Neural progenitor cell (in vitro differentiated cells): Measurements from ENCODE around the gene CDK2AP2. TPM values are rescaled to one million over a fixed set of nuclear protein-coding genes. Genes with fewer than 3 reads are reported as not detected.

Experiments
- DNase-seq: peaks from one replicate; pipeline ENCODE4 v3.0.0-alpha.2; 2016; ENCODE audit warnings: low spot score
- H2AFZ ChIP-seq: fragments of 200-600 bp; sonication (generic); replicated peaks from 2 replicates; pipeline ENCODE4 v1.6.1; 2016; ENCODE audit warnings: antibody characterized with exemption
- H3F3A ChIP-seq: fragments of 200-600 bp; sonication (generic); 2 replicates; pipeline ENCODE4 v1.6.1; 2016; ENCODE audit warnings: antibody characterized with exemption, low read depth
- H3K27ac ChIP-seq: fragments of 200-600 bp; sonication (generic); 2 replicates; pipeline ENCODE4 v1.5.1; 2016; ENCODE audit warnings: mild to moderate bottlenecking
- H3K27me3 ChIP-seq: fragments of 200-600 bp; sonication (generic); 2 replicates; pipeline ENCODE4 v1.6.1; 2016; ENCODE audit warnings: mild to moderate bottlenecking, moderate library complexity
- H3K36me3 ChIP-seq: fragments of 200-600 bp; sonication (generic); 2 replicates; pipeline ENCODE4 v1.5.1; 2016
- H3K4me1 ChIP-seq: fragments of 200-600 bp; sonication (generic); 2 replicates; pipeline ENCODE4 v1.6.1; 2016; ENCODE audit warnings: mixed run types
- H3K4me2 ChIP-seq: fragments of 200-600 bp; sonication (generic); 2 replicates; pipeline ENCODE4 v1.6.1; 2016
- H3K4me3 ChIP-seq: fragments of 200-600 bp; sonication (generic); 2 replicates; pipeline ENCODE4 v1.5.1; 2016
- H3K79me2 ChIP-seq: fragments of 200-600 bp; sonication (generic); 2 replicates; pipeline ENCODE4 v1.6.1; 2016; ENCODE audit warnings: low read depth
- H3K9ac ChIP-seq: fragments of 200-600 bp; sonication (generic); 2 replicates; pipeline ENCODE4 v1.6.1; 2016
- H3K9me3 ChIP-seq: fragments of 200-600 bp; sonication (generic); 2 replicates; pipeline ENCODE4 v1.5.1; 2016; ENCODE audit warnings: low read depth
- H4K20me1 ChIP-seq: fragments of 200-600 bp; sonication (generic); 2 replicates; pipeline ENCODE4 v1.6.1; 2016; ENCODE audit warnings: low read depth
- H3K27ac Mint-ChIP-seq: 3 replicates; pipeline ENCODE4 v1.8.0; 2021; ENCODE audit warnings: mixed read lengths
- H3K27me3 Mint-ChIP-seq: 2 replicates; pipeline ENCODE4 v1.8.0; 2022; ENCODE audit warnings: low read depth, mild to moderate bottlenecking, inconsistent platforms, moderate library complexity, mixed read lengths; ENCODE audit not compliant: insufficient read depth
- H3K36me3 Mint-ChIP-seq: 3 replicates; pipeline ENCODE4 v1.8.0; 2021; ENCODE audit warnings: mixed read lengths
- H3K4me1 Mint-ChIP-seq: 3 replicates; pipeline ENCODE4 v1.8.0; 2021; ENCODE audit warnings: mixed read lengths
- H3K4me3 Mint-ChIP-seq: 3 replicates; pipeline ENCODE4 v1.8.0; 2021; ENCODE audit warnings: mild to moderate bottlenecking, moderate library complexity, mixed read lengths
- H3K9me3 Mint-ChIP-seq: 3 replicates; pipeline ENCODE4 v1.8.0; 2020; ENCODE audit warnings: mixed read lengths
- CTCF ChIP-seq: fragments of 200-600 bp; sonication (generic); IDR thresholded peaks from 2 replicates; pipeline ENCODE4 v1.5.1; 2017; ENCODE audit warnings: antibody characterized with exemption, mild to moderate bottlenecking
- EZH2 ChIP-seq: fragments of 200-600 bp; sonication (generic); IDR thresholded peaks from 2 replicates; pipeline ENCODE4 v1.6.1; 2017; ENCODE audit warnings: antibody characterized with exemption, mild to moderate bottlenecking, moderate library complexity
- EZH2phosphoT487 ChIP-seq: fragments of 200-600 bp; sonication (generic); IDR thresholded peaks from 2 replicates; pipeline ENCODE4 v1.6.1; 2017; ENCODE audit warnings: antibody characterized with exemption
- total RNA-seq: library from RNA; depleted of rRNA; stranded (reverse); fragments of >200 nt; gene quantifications from 2 replicates; pipeline ENCODE4 v1.2.3, GENCODE V29; 2015; ENCODE audit warnings: low replicate concordance

CDK2AP2 gene
- total RNA-seq, 1 donor from 2014 or later: 2.1 TPM

- Mint-ChIP-seq H3K27me3 (peaks cover 2% of the 10 kb centered on the region), H3K9me3 (no peaks in the 10 kb centered on the region), H3K27ac (no peak overlapping the region), H3K4me1 (peaks cover 12% of the 10 kb centered on the region), H3K36me3 (peaks cover 12% of the 10 kb centered on the region), H3K4me3 (no peak overlapping the region)
- H3K79me2 ChIP-seq: no peaks in the 10 kb centered on the region
- peaks cover 11% of the 10 kb centered on the region for H3K27me3 ChIP-seq
- H3K9ac ChIP-seq: no peak overlapping the region
- H3K36me3 ChIP-seq: no peaks in the 10 kb centered on the region
- H3K4me1 ChIP-seq: peaks cover 16% of the 10 kb centered on the region
- H2AFZ ChIP-seq: no peak overlapping the region
- H3K27ac ChIP-seq: no peak overlapping the region
- H3K4me2 ChIP-seq: no peak overlapping the region
- no peak overlapping the region for H3K4me3 ChIP-seq
- H3K9me3 ChIP-seq: no peaks in the 10 kb centered on the region
- H4K20me1 ChIP-seq: peaks cover 36% of the 10 kb centered on the region
- no peak for DNase-seq
- TF ChIP-seq CTCF (no peak), EZH2phosphoT487 (no peak), EZH2 (no peak)
- peaks cover 24% of the 10 kb centered on the region for H3F3A ChIP-seq
Observed at GRCh38 chr11:67500831-67501715, 6.9 kb downstream of the CDK2AP2 start.

DNA sequence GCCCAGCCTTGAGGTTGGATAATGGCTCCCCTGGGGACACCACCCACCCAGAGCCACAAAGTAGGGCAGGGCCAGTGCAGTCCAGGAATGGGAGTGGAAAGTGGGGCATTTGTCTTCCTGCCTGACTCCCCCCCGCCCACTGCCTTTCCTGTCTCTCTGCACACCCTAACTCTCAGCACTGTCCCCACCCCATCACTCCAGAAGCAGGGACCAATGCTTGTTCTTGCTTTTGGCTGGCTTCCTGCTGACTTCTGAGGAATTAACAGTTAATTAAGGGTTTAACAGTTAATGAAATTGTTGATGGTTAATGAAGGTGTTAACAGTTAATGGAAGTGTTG is 7.5 kb downstream of the CDK2AP2 start:
- no peak for TF ChIP-seq CTCF
- no peaks in the 10 kb centered on the region for H3K9me3 Mint-ChIP-seq
- Histone ChIP-seq H3K36me3 (no peaks in the 10 kb centered on the region), H2AFZ (no peak overlapping the region), H3K9me3 (no peaks in the 10 kb centered on the region), H3K4me3 (no peak overlapping the region), H3K27me3 (peaks cover 11% of the 10 kb centered on the region), H4K20me1 (peaks cover 30% of the 10 kb centered on the region), H3K27ac (no peak overlapping the region), H3K4me2 (no peak overlapping the region), H3F3A (peaks cover 18% of the 10 kb centered on the region), H3K79me2 (no peaks in the 10 kb centered on the region), H3K9ac (no peak overlapping the region), H3K4me1 (peaks cover 10% of the 10 kb centered on the region)
- H3K27me3 Mint-ChIP-seq: peaks cover 2% of the 10 kb centered on the region
- peaks cover 10% of the 10 kb centered on the region for H3K4me1 Mint-ChIP-seq
- H3K36me3 Mint-ChIP-seq: peaks cover 12% of the 10 kb centered on the region
- DNase-seq: no peak
- H3K4me3 Mint-ChIP-seq: no peak overlapping the region
- H3K27ac Mint-ChIP-seq: no peak overlapping the region

- Histone ChIP-seq H3K4me1 (peaks cover 7% of the 10 kb centered on the region), H3K9me3 (no peaks in the 10 kb centered on the region), H3K4me3 (no peak overlapping the region), H3K36me3 (no peaks in the 10 kb centered on the region), H3K9ac (no peak overlapping the region), H3K4me2 (no peak overlapping the region), H4K20me1 (peaks cover 28% of the 10 kb centered on the region), H3K79me2 (no peaks in the 10 kb centered on the region), H3K27ac (no peak overlapping the region), H3F3A (peaks cover 13% of the 10 kb centered on the region), H2AFZ (no peak overlapping the region), H3K27me3 (peaks cover 11% of the 10 kb centered on the region)
- Mint-ChIP-seq H3K27ac (no peak overlapping the region), H3K4me1 (peaks cover 9% of the 10 kb centered on the region), H3K4me3 (no peak overlapping the region), H3K36me3 (peaks cover 12% of the 10 kb centered on the region), H3K9me3 (no peaks in the 10 kb centered on the region), H3K27me3 (peaks cover 2% of the 10 kb centered on the region)
- DNase-seq: no peak
- TF ChIP-seq EZH2 (no peak), CTCF (no peak), EZH2phosphoT487 (no peak)
Observed at GRCh38 chr11:67499808-67500483, 8.0 kb downstream of the CDK2AP2 start.
